ENCODE results near the gene FSHR.

FSHR gene

DNA sequence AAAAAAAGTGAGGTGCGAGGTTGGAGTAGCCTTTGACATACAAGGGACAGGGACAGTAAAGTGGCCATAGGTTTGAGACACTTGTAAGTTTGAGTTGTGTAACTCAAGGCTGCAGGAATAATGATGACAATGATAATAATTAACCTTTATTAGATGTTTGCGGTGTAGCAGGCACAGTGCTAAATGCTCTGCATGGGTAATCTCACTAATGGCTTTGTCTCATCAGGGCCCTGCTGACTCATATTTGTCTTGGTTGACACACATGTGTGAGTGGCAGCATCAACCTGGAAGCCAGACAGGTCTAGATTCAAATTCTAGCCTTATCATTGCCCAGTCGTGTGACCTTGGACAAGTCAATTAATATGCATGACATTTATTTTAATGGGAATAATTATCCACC, 126.2 kb downstream of the FSHR start:
- no peak for DNase-seq

DNA sequence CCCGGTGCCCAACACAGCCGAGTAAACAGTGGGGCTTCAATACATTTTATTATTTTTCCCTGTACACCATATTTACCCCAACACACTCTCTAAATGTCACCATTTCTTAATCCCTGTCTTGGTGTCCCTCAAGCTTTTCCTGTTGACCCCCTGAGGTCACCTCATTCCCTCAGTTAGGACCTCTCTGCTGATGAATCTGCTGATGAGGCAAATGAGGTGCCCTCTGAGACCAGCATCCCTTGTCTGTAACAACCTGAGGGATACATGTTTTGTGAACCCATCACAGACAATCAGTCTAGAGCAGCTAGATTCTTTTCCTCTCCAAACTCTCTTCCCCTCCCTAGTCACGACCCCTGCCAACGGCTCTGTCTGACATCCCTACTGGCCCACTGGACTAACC, 127.6 kb downstream of the FSHR start:
- no peak for DNase-seq

DNA sequence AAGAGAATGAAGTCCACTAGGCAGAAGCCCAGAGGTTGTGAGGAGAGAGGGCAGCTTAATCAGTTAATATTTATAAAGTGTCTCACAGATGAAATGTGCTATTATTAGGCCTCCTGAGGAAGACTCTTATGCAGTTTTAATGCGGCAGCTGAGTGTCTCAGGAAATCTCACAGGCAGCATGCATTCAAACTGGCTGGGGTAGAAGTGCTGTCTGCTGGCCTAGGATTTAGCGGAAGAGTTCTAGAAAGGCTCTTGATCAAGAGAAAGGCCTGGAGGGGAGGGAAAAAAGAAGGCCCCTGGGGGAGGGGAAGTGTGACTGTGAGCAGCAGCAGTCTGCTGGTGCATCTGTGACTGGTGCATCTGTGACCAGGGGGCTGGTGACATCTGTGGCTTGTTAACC, 133.0 kb downstream of the FSHR start:
- DNase-seq: peak; percentile 56

DNA sequence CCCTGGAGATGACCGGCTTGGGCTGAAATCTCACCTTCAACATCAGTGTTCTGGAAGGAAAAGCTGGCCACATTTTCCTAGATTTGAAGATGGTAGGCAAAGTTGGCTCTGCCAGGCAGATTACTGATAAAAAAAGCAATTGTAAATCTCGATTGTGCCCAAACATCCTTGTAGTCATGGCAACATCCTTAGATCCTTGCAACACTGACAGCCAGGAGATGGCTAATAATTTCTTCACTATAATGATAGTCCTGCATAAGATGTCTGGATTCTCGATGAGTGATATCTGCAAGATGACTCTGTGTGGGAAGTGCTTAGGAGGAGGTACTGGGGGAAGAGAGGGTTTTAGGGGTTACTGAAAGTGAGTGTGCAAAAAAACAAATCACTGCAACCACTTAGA, 149.1 kb downstream of the FSHR start:
- no peak for DNase-seq

DNA sequence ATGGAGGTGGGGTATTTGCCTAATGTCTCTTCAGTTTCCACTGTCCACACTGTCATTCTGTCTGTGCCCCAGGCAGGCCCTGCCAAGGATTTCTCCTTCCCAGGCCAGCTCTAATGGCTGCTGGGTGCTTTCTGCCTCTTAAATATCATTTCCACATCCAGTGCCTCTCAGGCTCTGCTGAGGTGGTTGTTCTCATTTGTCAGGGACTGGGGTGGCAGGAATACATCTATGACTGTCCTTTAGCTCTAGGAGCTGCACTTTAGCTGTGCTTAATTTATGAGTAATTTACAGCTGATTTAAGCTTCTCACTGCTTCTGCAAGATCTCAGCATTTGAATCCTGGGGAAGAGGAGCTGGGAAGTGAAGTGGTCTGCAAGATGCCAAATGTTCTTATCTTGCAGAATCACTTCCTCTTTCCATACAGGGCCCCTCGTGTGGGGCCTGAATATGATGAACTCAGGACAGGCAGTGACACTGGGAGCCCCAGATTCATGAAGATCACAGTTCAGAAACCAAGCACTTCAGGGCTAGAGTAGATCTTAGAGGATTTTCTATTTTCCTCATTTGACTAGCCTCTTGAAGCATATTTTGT, 150.2 kb downstream of the FSHR start:
- DNase-seq: no peak

DNA sequence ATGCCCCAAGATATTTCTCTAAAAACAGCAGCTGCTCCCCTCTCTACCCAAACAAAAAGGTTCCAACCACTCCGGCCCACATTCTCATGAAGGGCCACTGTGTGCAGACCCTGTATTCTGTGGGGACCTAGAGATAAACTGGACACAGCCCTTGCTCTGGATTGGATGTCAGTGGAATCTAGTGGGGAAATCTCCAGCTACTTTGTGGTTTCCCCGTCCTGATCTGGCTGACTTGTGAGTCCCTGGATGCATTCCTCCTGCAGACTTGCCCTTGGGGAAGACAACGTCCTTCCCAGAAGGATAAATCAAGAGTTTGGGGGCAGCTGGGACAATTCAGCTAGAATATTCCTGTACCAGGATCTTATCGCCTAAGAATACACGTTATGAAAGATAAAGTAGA, 151.1 kb downstream of the FSHR start:
- no peak for DNase-seq

DNA sequence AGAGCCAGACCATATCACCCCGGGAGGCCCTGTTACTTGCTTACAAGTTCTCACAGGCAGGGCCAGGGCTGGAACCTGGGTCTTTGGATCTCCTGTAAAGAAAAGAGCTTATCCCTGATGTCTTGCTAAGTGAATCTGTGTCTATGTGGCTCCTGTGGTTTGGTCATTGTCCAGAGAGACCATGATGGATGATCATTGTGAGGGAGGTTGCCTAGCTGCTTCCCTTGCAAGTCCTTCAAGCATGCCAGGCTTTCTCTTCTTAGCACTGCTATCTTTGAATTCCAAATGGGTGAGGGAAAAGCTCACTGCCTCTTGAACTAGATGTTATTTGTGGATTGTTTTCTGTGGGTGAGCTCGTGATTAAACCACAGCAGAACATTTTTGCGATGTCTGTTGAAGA, 151.6 kb downstream of the FSHR start:
- DNase-seq: no peak

DNA sequence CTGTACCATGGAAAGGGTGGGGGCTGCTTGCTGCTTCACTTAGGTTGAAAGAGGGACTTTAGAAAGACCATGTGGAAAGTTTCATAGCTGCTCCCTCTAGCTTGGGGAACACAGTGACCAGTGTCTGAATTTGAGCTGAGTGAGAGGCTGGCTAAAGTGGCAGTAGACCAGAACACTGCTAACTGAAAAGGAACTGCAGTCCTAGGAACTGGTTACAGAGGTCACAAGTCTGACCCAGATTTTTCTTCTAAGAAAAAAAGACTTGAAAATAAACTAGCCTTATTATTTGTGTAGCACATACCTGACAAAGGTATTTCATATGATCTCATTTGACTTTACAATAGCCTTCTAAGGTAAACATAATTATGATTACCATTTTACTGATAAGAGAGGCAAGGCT, 153.6 kb downstream of the FSHR start:
- no peak for DNase-seq

DNA sequence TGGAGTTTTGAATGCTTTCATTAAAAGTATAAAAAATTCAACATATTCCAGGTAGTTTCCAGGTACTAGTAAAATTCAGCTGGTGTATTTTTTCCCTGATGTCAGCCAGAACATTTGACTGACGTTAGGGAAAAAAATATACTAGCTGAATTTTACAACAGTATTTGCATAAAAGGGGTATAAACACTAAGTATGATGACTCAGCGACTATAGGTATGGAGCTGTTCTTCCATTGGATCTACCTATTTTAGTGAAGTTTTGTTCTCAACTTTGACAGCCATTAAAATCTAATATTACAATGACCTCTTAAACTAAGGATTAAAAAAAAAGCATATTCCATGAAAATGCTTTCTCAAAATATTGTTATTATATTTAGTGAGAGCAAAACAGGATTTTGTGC, 155.9 kb downstream of the FSHR start:
- DNase-seq: no peak

DNA sequence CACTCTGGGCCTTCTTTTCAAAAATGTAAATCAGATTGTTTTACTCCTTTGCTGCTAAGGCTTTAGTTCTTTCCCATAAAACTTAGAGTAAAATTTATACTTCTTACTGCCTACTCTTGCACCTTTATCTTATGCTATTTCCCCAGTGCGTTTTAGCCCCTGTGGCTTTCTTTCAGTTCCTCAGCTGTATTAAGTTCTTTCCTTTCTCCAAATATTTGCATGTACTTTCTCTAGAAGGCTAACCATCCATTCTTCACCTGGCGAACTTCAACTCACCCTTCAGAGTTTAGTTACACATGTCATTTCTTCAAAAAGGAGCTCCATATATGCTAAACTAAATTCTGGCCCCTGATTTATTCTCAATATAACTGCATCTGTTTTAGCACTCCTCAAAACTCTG, 160.7 kb downstream of the FSHR start:
- DNase-seq: no peak

DNA sequence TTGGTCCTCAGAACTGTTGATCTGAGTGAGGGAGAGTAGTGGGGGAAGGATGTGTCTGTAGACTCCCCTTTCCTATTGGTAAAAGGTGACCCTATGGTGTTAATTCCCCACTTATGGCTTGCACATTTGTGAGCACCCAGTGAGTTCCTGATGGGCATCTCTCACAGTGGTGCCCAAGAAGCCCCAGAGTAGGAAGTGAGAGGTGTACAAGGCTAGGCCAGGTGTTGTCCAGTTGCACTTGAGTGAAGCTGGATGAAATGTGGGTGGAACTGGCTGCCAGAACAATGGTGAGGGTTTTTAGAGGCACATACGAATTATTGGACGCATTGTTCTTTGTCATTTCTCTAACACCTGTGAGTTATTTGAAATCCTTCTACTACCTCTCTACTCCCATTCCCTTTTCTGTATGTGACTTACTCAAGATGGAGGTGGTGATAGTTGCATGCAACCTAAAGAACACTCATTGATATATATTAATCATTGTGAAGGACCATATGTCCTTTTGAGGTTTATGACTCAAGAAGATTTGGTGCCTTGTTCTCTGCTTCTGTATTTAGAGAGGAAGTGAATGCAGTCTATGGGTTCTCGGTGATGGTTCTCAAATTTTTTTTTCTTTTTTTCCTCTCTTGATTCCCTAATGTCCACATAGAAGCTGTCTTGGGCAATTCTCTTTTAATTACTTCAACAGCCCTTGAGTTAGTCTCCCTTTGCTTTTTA, 162.7 kb downstream of the FSHR start:
- DNase-seq: no peak

DNA sequence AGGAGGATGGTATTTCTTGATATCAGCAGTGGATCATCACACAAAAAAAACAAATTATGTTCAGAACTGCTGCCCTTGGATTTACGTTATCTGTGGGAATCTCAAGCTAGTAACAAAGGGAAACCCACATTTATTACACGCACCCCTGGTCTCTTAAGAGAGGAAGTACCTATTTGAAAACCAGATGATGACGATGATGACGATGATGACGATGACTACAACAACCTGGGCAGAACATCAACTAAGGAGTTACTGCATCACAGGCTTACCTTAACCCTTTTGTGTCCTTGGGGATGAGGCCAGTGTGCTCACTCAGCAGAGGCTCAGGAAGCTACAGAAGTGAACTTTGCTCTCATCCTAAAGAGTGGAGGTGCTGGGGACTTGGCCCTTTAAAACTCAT, 169.4 kb downstream of the FSHR start:
- DNase-seq: no peak

DNA sequence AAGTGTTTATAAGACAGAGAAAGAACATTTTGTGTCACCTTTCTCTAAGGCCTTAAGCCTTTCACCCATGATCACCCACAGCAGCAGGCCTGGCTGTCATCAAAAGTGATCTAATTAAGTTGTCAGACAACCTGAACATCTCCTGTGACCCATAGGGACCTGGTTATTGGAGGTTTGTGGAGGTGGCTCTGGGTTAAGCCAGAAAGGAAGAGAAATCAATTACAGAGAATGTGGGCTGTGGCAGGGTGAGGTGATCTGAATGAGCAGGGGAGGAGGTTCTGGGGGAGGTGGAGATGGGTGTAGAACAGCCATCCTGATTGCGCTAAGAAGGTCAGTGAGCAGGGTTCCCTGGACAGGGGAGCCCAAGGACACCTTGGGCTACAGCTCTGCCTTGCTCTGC, 170.8 kb downstream of the FSHR start:
- DNase-seq: peak; percentile 54

DNA sequence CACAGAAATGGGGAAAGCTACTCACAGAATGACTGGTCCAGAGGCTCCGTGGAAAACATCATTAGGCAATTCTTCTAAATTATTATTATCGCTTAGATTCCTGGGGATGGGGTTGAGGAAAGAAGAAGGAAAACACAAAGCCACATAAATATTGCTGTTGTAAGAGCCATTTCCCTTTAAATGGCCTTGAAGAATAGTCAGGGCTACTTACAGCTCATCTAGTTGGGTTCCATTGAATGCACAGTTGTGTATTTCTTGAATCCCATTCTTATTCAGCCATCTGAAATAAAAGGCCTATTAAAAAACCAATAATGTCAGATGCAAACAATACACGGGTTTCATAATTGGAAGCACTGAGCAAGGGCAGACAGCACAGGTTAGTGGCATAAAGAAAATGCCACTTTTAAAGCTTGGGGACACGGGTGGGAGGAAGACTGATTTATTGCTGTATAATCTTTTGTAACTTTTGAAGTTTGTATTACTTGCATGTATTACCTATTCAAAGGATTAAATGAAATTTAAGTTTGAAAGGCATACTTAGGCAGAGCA, 171.4 kb downstream of the FSHR start:
- peak; percentile 54 for DNase-seq

DNA sequence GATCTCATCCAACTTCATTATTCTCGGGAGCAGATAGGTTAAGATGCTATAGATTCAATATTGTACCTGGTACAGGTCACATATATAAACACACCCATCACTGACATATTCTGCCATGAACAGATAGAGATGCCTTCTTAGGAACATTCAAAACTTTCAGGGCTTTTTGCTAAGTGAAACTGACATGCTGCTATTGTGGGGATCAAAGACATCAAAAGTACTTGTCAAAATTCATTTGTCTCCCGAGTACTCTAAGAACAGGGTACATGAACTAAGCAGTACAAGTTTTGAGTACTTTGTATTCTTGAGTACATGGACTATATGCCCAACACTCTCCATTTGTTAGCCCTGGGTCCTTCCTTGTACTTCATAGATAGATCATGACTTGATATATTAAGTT, 173.5 kb downstream of the FSHR start:
- DNase-seq: peak; percentile 61

DNA sequence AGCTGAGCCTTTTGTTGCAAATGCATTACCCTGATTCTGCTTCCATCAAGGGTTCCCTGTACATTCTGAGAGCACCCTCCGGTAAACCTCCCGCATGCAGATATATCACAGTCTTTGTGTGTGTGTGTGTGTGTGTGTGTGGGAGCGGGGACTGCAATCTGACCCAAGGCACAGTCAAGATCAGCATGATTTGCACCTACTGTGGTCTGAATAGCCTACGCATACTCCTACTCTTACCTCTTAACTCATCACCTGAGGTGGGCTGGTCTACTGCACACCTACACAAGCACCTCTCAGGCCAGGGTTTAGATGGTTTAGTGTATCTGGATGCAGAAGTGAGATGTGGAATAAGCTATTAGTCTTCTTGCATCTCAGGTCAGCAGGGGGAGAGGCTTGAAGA, 174.6 kb downstream of the FSHR start:
- DNase-seq: no peak

DNA sequence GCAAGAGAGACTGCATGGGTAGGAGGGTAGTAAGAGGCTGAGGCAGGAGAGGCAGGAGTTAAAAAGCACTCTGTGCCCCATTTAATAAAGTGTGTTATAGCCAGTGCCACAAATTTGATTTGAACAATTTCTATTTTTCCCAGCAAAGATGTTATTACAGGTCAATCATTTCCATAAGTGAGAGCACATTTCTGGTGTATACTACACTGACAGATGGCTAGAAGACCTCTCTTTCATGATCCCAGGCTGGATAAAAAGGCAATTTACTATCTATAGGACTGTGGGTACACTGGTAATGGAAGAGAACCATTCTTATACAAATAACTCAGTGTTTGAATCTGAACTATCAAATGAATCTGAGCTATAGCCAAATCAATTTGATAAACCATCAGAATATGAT, 176.2 kb downstream of the FSHR start:
- no peak for DNase-seq

DNA sequence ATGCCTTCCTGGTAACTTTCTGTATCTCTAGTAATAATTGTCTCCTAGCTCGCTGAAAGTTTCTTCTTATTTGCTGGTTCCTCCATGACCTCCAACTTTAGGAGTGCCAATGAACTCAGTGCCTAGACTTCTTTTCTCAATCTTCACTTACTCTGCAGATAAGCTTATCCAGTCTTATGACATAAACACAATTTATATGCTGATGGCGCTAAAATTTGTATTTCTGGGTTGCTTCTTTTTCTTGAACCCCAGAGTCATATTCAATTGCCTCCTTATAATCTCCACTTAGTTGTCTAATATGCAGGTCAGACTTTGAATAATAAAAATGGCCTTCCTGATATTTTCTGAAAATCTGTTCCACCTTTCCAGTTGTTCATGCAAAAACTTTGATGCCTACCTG, 182.5 kb downstream of the FSHR start:
- no peak for DNase-seq

DNA sequence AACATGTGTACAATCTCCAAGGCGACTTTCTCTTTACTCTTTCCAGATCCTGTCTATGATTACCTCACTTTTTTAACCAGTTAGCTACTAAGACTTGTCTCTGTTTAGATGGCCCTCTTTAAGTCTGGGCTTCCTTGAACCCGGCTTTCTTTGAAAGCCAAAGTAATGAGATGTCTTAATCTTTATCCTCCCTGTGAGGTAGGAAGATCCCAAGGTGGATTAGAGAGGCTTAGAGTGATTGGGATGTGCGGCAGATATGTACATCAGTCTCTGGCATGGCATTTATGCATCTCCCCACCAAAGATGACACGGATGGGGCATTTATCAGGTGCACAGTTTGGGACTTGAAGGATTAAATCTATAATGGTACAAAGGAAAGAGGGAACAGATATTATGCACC, 186.3 kb downstream of the FSHR start:
- no peak for DNase-seq

DNA sequence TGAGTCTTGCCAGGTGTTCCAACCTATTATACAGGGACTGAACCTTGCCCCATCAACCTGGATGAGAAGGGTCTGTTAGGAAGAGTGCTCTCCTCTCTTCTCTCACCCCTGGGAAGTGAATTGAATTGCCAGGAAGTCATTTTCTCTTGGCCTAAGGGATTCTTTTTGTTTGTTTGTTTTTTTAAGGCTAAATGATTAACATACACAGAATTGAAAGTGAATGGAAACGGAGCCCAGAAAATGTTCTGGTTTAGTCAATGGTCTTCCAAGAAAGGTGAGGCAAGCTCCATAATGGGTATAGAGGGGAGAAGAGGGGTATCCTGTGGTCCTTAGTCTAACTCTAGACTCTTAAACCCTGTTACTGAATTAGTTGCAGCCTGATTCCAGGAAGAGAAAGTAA, 189.1 kb downstream of the FSHR start:
- DNase-seq: no peak

DNA sequence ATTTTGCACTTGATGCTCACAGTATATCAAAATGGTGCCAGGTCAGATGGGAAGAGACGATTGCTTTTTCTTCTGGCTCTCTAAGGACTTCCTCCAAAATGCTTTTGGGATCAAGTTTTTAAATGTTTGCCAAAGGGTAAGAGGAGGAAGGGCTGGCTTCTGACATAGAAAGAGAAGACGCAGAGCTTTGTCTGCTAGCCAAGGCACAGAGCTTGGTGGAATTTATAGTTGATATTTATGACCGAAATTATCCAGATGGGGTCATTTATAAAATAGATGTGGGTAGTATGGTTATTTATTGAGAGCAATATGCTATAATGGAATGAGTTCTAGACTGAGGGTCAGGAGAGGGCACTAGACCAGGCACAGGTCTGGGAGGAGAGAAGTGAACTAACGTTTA, 193.3 kb downstream of the FSHR start:
- DNase-seq: no peak

DNA sequence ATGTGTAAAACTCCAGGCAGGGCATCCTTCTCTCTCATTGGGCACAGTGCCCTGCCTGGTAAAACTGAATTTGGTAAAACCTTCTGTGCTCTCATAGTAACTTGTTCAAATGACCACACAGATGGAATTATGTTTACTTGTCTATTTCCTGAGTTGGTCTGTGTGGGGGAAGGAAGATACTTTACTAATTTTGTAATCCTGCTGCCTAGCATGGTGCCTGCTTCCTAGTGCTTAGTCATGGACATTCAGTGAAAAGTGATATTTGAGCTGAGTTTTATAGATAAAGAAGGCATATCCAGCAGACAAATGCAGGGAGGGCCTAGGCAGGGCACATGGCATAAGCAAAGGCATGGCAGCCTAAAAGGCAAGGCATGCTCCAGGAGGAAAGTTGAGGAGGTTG, 199.4 kb downstream of the FSHR start:
- no peak for DNase-seq

DNA sequence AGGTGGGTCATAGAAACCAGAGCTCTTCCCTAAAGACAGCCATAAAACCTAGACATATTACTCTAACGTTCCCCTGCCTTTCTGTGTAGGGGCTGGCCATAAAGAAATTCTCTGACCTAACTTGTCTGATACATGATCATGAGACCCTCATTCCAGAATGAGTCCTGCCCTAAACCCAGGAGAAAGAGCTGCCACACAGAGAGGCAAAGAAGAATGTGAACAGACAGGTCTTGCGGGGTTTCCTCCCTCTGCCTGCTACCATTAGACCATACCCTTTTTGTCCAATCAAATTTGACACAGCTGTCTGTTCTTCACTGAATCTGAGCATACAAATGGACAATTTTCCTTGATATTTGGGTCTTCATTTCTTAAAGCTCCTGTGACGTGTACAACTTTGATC, 200.0 kb downstream of the FSHR start:
- DNase-seq: no peak

DNA sequence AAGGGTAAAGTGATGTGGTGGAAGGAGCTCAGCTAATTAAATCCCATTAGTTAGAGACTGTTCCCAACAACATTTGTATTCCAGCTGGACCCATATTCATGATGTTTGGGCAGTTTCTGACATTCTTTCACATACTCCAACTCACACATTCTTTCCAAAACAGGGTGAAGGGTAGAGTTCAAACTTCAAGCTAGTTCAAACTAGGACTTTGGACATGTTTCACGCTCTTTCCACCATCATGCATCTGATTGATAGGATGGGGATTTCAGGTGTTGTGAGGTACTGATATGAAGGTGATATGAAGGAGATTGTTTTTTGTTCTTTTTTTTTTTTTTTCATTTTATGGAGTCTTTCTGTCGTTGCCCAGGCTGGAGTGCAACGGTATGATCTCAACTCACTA, 201.7 kb downstream of the FSHR start:
- DNase-seq: no peak

DNA sequence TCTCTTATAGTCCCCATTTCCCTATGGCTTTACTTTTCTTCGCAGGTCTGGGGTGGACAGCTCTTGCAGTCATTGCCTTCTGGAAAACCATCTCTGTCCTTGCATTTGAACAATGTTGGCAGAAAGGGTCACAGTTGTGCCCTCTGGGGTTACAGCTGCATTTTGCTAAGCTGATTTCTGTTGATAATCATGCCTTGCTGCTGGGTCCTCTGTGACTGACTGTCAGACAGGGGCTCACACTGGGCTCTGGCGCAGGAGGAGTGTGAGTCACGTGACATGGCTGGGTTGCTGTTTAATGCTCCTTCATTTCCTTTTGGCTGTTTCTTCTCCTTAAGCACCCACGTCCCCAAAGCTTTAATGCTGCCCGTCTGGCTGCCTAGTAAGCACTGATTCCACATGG, 202.2 kb downstream of the FSHR start:
- DNase-seq: peak; percentile 53
